A673 (cell line): ENCODE data around the gene STX7.

ENCODE experiments used
- CTCF ChIP-seq: fragments of 300-800, 200-600 bp; sonication (generic); conservative IDR thresholded peaks from 2 replicates; pipeline ENCODE4 v1.5.1; 2017; ENCODE audit warnings: low read depth, mild to moderate bottlenecking, antibody characterized with exemption, low read length, moderate library complexity, mixed read lengths
- EZH2 ChIP-seq: fragments of 200-600 bp; sonication (generic); IDR thresholded peaks from 2 replicates; pipeline ENCODE4 v1.6.1; 2017; ENCODE audit warnings: borderline replicate concordance, low read depth, mild to moderate bottlenecking, mixed read lengths, antibody characterized with exemption, low read length; ENCODE audit not compliant: poor library complexity, severe bottlenecking

GRCh38 chr6:132515386-132515785 lies 2.5 kb upstream of the STX7 start:
- no peak for TF ChIP-seq CTCF
- TF ChIP-seq EZH2: no peak
